ENCODE data around the gene TANC1. TPM values are rescaled to one million over a fixed set of nuclear protein-coding genes. Genes with fewer than 3 reads are reported as not detected.
A peak's percentile ranks its signal among the peaks of the same experiment; 100 is the strongest.
"Not testable (repeated sequence)": the region's sequence is repeated elsewhere in the genome, so short reads cannot be mapped to it uniquely, and the experiment has no call there.

Gene TANC1
- polyA plus RNA-seq, 10 donors: 13.8 to 30.1 (median 22.7) TPM

DNA sequence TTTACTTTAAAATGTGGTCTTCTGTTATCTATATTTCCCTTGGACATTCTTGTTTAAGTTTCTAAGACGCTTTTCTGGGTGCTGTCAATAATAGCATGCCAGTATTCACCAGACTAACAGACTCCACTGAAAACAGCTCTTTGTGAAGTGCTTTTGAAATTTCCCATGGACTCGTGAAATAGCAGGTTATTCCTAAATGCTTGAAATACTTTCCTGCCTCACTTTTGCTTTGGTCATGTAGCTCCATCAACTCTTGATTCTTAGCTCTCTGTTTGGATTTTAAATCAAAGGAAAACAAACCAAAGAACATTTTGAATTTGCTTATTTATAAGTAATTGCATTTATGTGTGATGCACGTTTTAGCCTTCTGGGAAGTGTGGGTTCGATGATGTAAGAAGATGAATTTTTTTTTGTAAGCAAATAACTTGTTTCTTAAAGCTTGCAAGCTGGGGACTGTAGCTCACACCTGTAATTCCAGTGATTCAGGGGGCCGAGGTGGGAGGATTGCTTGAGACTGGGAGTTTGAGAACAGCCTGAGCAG lies 170.3 kb downstream of the TANC1 start:
- no peak for DNase-seq

GRCh38 chr2:159139216-159139933 lies 170.9 kb downstream of the TANC1 start:
- no peak for DNase-seq

DNA sequence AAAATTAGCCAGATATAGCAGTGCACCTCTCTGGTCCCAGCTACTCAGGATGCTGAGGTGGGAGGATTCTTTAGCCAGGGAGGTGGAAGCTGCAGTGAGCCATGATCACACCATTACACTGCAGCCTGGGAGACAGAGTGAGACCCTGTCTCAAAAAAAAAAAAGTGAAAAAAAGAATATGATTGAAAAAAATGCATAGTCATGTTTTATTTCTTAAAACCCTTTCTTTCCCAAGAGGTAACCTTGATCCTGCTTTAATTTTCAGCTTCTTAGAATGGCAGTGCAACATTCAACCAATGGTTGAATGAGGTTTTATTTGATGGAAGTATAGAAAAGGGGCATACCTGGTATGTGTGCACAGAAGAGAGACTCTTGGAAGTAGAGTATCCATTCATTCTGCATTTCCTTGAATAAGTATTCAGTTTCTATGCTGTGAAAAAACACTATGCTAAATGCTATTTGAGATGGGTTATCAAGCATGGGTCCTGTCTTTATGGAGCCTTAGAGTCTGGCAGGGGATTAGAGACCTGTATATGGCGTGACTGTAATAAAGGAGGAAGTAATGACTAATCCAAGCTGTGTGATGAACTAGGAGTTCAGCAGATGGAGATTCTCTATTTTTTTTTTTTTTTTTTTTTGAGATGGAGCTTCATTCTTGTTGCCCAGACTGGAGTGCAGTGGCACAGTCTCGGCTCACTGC lies 171.8 kb downstream of the TANC1 start:
- DNase-seq: peak in 1 of 3 donors; percentile 69

GRCh38 chr2:159140821-159141220 lies 172.4 kb downstream of the TANC1 start:
- not testable (repeated sequence) for DNase-seq

DNA sequence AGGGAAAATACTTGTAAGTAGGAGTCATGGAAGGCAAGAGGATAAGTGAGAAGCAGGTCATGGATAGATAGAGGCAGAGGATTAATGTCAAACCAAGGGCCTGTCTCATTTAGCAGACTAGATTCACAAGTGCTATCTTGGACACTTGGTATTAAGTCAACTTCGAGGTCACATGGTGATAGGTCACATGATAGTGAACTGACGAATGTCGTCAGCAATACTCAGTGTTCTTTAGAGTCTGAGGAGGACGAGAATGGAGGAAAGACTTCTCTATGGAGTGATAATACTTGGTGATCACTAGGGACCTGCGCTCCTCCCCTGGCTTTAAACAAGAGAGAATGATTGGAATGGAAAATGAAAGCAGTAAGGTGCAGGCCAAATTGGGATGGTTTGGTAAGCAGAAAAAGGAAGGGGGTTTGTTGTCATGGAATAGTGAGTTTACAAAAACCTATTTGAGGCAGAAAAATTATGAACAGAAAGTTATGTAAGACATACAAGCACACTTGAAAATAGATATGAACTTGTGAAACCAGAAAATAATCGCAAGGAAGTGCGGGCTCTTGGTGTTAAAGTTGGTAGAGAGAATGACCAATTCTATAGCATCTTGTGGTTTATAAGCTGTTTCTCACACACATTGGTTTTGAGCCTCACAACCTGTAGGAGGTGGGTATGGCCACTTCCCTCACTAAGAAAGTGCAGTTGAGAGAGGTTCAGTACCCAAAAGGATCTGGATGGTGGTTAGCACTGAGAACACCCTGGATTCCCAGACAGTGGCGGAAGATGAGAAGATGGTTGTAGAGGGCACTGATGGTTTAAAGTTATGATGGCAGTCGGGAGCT lies 176.6 kb downstream of the TANC1 start:
- DNase-seq: no peak

DNA sequence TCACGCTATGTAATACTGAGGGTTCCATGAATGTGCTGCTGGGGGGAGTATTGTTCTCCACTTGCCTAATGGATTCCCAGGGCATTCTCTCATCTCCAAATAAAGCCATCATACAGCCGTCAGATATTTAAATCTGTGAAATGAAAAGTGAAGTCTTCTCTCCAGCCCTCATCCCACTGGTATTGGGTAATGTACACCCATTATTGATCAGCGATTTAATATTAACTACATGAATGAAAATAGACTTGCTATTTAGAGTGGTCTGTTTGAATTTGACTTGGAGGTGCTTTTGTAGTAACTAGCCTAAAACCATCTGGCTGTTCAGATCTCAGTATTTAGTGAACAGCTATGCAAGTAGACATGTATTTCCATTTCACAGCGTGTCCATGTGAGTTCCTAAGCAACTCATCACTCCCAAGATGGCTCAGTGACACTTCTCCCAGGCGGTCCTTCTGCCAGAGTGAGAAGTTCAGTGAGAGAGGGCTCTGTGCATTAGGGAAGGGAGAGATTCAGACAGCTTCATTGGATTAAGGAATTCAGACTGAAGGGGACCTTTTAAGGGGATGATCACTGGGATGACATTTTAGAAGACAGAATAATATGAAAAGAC lies 177.4 kb downstream of the TANC1 start:
- DNase-seq: no peak

- peak in 2 of 3 donors; percentile 45 to 72 for DNase-seq
Observed at GRCh38 chr2:159146996-159147666, 178.7 kb downstream of the TANC1 start.

DNA sequence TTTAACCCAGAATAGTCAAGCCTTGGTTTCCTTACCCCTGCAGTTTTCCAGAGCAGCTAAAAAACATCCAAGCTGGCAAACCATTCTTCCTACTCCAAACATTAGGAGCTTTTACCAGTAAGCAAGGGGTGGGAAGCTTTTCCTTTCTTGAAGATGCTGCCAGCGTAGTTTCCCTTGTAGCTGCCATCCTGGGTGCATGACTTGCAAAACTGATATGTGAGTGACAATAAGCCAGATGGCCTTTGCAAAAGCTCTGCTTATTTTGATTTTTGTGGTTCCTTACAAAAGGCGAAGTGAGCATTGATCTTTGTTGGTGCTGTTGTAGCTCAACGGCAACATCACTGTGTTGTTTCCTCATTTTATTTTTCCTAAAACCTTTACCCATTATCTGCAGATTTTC lies 179.2 kb downstream of the TANC1 start:
- DNase-seq: no peak

GRCh38 chr2:159148901-159149300 lies 180.5 kb downstream of the TANC1 start:
- DNase-seq: peak in 1 of 3 donors; percentile 66

GRCh38 chr2:159149747-159150146 lies 181.3 kb downstream of the TANC1 start:
- no peak for DNase-seq

GRCh38 chr2:159150280-159150746 lies 181.9 kb downstream of the TANC1 start:
- DNase-seq: no peak

DNA sequence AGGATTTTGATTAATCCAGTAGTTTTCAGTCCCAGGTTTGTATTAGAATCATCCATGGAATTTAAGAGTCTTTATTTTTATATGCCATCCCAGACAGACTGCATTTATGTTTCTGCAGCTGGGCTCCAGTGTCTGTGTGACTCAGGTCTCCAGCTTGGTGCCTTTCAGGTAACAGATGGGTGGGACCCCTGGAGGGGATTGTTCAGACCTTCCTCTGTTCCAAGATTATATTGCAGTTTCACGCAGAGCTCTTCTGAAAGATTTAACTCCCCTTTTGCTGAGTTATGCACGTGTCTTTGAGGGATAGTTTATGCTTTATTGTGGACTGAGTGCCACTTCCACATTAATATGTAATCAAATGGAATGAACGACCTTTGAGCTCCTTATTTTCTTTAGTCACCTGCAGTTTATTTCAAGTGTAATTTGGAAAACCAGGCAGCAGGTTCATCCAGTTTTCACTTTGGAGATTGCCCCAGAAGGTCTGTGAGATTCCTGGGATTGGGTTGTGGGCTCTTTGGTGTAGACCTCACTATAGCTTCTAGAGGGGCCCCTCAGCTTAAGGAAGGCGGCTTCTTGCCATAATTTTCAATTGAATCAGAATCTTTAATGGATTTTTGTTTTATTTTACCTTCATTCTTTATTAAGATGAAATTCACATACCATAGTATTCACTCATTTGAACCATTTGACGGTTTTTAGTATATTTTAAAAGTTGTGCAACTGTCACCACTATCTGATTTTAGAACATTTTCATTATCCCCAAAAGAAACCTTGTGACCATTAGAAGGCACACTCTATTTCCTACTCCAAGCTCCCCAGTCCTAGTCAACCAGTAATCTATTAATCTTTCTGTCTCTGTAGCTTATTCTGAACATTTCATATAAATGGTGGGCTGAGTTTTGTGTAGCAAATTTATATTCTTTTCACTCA lies 183.0 kb downstream of the TANC1 start:
- no peak for DNase-seq

- DNase-seq: no peak
Observed at GRCh38 chr2:159152128-159152778, 183.8 kb downstream of the TANC1 start.

DNA sequence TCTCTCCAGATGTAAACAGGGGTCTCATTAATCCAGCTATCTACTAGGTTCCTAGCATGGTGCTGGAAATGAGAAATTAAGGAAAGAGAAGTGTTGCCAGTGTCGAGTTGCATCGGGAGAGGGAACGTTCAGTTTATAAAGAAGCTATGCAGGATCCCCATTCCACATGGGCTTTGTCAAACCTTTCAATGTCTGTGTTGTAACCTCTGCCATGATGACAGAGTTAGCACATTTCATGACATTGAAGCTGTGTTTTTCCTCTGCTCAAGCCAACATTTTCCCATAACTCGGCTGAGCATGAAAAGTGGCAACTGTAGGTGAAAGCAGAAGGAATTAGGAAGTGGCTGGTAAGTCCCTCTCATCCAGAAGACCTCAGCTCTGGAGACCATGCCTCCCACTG lies 184.6 kb downstream of the TANC1 start:
- no peak for DNase-seq

DNA sequence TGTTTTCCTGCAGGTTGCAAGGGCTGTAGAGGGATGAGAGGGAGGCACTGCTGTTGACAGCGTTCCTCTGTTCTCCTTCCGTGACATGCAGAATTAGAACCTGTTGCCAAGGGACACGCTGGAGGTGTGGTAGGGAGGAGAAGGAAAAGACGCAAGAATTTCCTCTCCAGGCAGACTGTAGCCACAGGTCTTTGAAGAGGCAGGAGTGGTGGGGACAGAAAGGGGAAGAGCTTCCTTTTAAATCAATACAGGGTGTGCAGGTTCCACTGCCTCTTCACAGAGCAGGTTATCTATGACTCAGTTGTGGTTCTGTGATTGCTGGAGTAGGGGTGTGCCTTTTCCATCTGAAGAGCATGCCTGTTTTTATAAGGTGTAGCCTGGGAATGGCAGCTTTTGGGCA lies 185.0 kb downstream of the TANC1 start:
- no peak for DNase-seq

GRCh38 chr2:159153951-159154350 lies 185.5 kb downstream of the TANC1 start:
- DNase-seq: no peak

GRCh38 chr2:159154366-159154765 lies 185.9 kb downstream of the TANC1 start:
- no peak for DNase-seq

GRCh38 chr2:159155320-159155719 lies 186.9 kb downstream of the TANC1 start:
- DNase-seq: no peak

DNA sequence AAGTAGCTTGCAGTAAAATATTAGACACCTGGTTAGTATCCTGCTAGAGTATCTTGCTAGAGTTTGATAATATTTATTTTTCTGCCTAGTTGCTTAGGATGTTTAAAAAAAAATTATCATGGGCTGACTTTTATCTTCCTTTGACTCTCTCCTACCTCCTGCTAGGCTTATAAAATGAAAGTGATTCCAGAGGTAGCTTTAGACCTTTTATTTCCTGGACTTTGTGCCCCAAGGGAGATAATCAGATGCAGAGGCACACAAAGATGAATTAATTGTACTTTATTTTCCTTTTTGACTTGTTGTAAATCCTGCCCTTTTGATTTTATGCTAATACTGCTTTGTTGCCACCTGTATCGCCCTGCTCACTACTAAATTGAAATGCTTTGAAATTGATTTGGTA lies 187.4 kb downstream of the TANC1 start:
- DNase-seq: no peak
